Activated CD8-positive, alpha-beta memory T cell treated with anti-CD3 and anti-CD28 coated beads for 36 hours (primary cell): ENCODE measurements around the gene YWHAG. TPM values are rescaled to one million over a fixed set of nuclear protein-coding genes. Genes with fewer than 3 reads are reported as not detected.
"Not testable (repeated sequence)": the region's sequence is repeated elsewhere in the genome, so short reads cannot be mapped to it uniquely, and the experiment has no call there.

Experiments used
- CTCF ChIA-PET: fragments of 350-600 bp; sonication (Branson Sonifier 250); formaldehyde crosslinking; loops from one replicate; lab custom pipeline; 2021; ENCODE audit warnings: antibody characterized with exemption; lab: Charles Lee
- POLR2A ChIA-PET: fragments of 350-600 bp; sonication (Branson Sonifier 250); formaldehyde crosslinking; loops from one replicate; lab custom pipeline; 2021; ENCODE audit warnings: antibody characterized with exemption; lab: Charles Lee
- total RNA-seq, 2 experiments: library from RNA; stranded (reverse); gene quantifications; one replicate each; pipeline ENCODE4 v1.2.3, GENCODE V29; 2021

The YWHAG gene
- total RNA-seq, 2 experiments from 2014 or later: 167 to 174 TPM

DNA sequence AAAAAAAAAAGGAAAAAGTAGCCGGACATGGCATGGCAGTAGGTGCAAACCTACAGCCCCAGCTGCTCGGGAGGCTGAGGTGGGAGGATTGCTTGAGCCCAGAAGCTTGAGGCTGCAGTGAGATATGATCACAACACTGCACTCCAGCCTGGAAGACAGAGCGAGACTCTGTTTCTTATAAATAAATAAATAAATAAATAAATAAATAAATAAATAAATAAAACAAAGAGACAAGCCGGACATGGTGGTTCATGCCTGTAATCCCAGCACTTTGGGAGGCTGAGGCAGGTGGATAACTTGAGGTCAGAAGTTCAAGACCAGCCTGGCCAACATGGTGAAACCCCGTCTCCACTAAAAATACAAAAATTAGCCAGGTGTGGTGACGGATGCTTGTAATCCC, 44.1 kb downstream of the YWHAG start:
- CTCF ChIA-PET: interaction anchor here (0.7 to 8.3 kb wide), 20 partner anchors 9 to 144 kb away, joined by 3 to 69 read pairs (median 6); partner anchors contain the start of gene HSPB1
- POLR2A ChIA-PET: not testable (repeated sequence)

DNA sequence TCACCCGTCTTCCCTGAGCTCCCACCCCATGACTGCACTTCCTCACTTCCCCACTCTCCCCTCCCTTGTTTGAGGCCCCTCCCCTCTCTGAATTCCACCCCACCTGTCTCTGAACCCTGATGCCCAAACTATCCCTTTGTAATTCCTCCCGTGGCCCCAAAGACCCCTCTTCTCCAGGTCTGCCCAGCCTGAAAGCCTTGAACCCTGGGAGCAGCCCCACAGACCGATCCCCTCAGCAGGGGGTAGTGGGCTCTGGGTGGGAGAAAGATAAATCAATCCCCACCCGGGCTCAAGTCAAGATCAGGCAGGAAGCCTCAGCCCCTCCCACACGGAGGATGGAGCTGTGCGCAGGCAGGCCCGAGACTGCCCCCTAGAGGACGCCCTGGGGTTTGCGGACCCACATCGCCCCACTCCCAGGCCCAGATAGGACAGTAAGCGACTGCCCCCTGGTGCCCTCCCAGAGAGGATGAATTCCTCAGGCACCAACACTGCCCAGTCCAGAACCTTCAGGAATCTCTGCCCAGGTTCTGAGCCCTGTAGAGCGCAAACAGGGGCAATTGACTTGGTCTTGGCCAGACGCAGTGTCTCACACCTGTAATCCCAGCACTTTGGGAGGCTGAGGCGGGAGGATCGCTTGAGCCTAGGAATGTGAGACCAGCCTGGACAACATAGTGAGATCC, 44.6 kb downstream of the YWHAG start:
- ChIA-PET POLR2A (no interaction called here), CTCF (interaction anchor here (0.5 to 8.3 kb wide), 33 partner anchors 9 to 254 kb away, joined by 3 to 69 read pairs (median 4); partner anchors contain the start of gene HSPB1)

DNA sequence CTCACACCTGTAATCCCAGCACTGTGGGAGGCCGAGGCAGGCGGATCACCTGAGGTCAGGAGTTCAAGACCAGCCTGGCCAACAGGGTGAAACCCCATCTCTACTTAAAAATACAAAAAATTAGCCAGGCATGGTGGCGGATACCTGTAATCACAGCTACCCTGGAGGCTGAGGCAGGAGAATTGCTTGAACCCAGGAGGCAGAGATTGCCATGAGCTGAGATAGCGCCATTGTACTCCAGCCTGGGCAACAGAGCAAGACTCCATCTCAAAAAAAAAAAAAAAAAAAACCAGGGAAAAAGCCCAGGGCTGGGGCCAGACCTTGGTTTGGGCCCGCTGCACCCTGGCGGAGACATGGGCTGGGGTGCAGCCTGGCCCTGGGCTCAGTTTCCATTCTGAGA, 47.0 kb downstream of the YWHAG start:
- CTCF ChIA-PET: interaction anchor here (0.7 to 8.3 kb wide), 3 partner anchors 9 to 40 kb away, joined by 3 to 69 read pairs (median 4); no protein-coding TSS in a partner anchor
- POLR2A ChIA-PET: not testable (repeated sequence)

DNA sequence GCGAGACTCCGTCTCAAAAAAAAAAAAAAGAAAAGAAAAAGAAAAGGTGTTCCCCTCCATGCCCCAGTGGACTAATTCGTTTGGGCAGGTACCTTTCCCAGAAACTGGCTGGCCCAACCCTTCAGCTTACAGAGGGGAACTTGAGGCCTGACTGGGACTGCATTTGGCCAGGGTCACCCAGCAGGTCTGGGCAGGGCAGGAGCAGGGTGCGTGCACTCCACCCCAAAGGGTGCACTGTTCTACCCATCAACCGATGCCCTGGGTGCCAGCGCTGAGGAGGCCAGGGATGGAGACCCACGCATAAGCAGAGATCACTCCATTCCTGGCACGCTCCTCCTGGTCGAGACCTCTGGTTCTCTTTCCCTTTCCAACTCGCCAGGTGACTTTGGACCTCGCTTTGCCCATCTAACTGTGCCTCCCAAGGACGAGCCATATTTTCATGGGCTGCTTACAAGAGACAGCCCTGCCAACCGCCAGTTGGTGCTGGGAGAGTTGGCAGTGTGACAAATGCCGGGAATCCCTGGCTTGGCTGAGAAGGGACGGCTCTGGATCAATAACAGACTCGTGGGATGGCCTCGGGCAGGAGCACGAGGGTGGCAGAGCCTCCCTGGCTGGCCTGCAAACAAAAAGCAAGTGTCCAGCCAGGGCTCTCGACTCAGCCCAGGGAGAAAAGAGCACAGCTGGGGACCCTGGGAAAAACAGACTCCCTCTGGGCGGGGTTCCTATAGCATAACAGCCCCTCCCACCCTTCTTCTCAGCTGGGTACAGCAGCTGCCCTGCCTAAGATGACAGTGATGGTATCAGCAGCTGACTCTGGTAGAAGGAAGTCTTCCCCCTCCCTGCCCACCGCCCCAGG, 48.5 kb downstream of the YWHAG start:
- ChIA-PET CTCF (interaction anchor here (1.3 to 8.3 kb wide), 2 partner anchors 19 kb away, joined by 3 to 69 read pairs; no protein-coding TSS in a partner anchor), POLR2A (no interaction called here)

DNA sequence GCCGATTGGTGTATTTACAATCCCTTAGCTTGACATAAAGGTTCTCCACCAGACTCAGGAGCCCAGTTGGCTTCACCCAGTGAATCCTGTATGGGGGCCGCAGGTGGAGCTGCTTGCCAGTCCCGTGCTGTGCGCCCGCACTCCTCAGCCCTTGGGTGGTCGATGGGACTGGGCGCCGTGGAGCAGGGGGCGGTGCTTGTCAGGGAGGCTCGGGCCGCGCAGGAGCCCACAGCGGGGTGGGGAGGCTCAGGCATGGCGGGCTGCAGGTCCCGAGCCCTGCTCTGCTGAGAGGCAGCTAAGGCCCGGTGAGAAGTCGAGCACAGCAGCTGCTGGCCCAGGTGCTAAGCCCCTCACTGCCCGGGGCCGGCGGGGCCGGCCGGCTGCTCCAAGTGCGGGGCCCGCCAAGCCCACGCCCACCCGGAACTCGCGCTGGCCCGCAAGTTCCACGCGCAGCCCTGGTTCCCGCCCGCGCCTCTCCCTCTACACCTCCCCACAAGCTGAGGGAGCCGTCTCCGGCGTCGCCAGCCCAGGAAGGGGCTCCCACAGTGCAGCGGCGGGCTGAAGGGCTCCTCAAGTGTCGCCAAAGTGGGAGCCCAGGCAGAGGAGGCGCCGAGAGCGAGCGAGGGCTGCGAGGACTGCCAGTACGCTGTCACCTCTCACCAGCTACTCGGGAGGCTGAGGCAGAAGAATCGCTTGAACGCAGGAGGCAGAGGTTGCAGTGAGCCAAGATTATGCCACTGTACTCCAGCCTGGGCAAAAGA, 49.3 kb downstream of the YWHAG start:
- POLR2A ChIA-PET: not testable (repeated sequence)
- CTCF ChIA-PET: interaction anchor here (1.1 to 1.3 kb wide), 2 partner anchors 18 to 132 kb away, joined by 3 read pairs; no protein-coding TSS in a partner anchor

DNA sequence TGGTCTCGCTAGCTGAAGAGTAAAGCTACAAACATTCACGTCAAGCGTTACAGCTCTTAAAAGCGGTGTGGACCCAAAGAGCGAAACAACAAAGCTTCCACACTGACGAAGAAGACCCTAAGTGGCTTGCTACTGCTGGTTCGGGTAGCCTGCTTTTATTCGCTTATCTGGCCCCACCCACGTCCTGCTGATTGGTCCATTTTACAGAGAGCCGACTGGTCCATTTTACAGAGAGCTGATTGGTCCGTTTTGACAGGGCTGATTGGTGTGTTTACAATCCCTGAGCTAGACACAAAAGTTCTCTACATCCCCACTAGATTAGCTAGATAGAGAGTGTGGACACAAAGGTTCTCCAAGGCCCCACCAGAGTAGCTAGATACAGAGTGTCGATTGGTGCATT, 49.9 kb downstream of the YWHAG start:
- POLR2A ChIA-PET: not testable (repeated sequence)
- CTCF ChIA-PET: interaction anchor here (1.1 to 1.3 kb wide), 2 partner anchors 18 to 131 kb away, joined by 3 read pairs; no protein-coding TSS in a partner anchor

DNA sequence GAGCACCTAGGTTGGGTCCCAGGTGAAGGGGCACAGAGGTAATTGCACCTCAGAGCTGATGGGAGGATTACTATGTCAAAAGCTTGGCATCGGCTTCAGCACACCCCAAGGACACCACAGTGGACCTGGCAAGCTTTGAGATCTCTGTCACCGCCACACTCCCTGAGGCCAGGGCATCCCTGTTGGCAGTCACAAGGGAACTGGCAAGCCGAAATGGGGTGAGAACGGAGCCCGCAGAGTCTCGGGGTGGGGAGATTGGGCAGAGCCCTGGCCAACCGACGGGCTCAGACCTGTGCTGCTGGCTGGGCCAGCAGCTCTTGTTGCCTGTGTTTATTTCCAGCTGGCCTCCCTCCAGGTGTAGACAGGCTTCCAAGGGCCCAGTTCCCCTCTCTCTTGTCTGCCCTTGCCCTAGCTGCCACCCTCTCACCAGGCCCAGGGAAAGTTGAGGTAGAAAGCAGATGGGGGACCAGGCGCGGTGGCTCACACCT, 53.9 kb downstream of the YWHAG start:
- CTCF ChIA-PET: interaction anchor here (0.9 to 2.4 kb wide), 2 partner anchors 9 to 16 kb away, joined by 4 to 18 read pairs; no protein-coding TSS in a partner anchor
- POLR2A ChIA-PET: no interaction called here

DNA sequence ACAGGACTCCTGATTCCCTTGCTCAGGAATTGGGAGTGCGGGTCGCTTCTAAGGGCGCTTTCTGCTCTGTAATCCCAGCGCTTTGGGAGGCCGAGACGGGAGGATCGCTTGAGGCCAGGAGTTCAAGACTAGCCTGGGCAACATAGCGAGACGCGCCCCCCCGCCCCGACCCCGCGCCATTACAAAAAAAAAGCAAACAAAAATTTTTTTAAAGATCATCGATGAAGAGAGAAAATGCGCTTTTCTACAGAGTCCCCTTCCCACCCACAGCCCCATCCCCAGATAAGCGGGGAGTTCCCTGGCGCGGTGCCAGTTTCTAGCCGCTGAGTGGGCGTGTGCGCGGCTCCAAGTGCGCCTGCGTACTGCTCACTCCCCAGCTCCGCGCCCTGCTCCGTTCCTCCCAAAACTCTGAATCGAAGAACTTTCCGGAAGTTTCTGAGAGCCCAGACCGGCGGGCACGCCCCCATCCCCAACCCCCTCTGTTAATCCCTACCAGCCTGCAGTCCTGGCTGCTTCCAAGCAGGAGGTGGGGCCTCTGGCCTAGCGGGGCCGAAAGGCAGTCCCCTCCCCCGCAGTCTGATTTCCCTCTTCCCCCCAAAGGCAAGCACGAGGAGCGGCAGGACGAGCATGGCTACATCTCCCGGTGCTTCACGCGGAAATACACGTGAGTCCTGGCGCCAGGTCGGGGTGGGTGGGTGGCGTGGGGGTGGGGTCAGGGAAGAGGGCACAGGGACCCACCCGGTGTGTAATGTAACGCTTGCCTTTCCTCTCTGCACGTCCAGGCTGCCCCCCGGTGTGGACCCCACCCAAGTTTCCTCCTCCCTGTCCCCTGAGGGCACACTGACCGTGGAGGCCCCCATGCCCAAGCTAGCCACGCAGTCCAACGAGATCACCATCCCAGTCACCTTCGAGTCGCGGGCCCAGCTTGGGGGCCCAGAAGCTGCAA, 55.3 kb downstream of the YWHAG start:
- POLR2A ChIA-PET: interaction anchor here (1.0 to 1.2 kb wide), 2 partner anchors 12 to 15 kb away, joined by 3 to 4 read pairs; no protein-coding TSS in a partner anchor
- CTCF ChIA-PET: interaction anchor here (1.3 to 2.4 kb wide), 3 partner anchors 10 to 12 kb away, joined by 5 to 18 read pairs (median 7); no protein-coding TSS in a partner anchor

DNA sequence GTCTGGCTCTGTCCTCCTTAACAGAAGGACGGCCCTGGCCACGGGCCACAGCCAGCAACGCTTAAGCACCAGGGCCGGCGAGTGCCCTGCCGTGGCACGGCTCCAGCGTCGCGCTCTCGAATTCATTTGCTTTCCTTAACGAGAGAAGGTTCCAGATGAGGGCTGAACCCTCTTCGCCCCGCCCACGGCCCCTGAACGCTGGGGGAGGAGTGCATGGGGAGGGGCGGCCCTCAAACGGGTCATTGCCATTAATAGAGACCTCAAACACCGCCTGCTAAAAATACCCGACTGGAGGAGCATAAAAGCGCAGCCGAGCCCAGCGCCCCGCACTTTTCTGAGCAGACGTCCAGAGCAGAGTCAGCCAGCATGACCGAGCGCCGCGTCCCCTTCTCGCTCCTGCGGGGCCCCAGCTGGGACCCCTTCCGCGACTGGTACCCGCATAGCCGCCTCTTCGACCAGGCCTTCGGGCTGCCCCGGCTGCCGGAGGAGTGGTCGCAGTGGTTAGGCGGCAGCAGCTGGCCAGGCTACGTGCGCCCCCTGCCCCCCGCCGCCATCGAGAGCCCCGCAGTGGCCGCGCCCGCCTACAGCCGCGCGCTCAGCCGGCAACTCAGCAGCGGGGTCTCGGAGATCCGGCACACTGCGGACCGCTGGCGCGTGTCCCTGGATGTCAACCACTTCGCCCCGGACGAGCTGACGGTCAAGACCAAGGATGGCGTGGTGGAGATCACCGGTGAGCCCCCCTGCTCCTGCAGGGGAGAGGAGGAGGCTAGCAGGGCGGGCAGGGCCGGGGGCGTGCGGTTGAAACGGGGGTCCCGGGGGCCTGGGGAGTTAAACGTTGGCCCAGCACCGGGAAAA, 56.2 kb downstream of the YWHAG start, which contains the start of gene HSPB1:
Gene HSPB1 (plus strand): TSS at position 327 of the 855 bp plus-strand sequence. CDS start 40 bp downstream, at position 367.
- POLR2A ChIA-PET: interaction anchor here (1.0 to 1.2 kb wide), 2 partner anchors 11 to 16 kb away, joined by 3 to 4 read pairs; no protein-coding TSS in a partner anchor

DNA sequence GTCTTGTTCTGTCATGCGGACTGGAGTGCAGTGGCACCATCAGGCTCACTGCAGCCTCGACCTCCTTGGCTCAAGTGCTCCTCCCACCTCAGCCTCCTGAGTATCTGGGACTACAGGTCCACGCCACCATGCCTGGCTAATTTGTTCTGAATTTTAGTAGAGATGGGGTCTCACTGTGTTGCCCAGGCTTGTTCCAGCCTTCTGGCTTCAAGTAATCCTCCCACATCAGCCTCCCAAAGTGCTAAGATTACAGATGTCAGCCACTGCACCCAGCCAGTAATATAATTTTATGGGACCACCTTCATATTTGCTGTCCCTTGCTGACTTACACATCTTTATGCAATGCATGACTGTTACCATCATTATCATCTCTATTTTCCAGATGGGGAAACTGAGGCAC, 57.8 kb downstream of the YWHAG start:
- ChIA-PET POLR2A (no interaction called here), CTCF (interaction anchor here (1.1 kb wide), 1 partner anchor 9 kb away, joined by 4 read pairs; no protein-coding TSS in a partner anchor)

More for the DNA sequence above, 56.2 kb downstream of the YWHAG start, which contains the start of gene HSPB1:
- CTCF ChIA-PET: interaction anchor here (1.1 to 1.6 kb wide), 4 partner anchors 11 to 57 kb away, joined by 3 to 7 read pairs (median 4); partner anchors contain the start of gene YWHAG

DNA sequence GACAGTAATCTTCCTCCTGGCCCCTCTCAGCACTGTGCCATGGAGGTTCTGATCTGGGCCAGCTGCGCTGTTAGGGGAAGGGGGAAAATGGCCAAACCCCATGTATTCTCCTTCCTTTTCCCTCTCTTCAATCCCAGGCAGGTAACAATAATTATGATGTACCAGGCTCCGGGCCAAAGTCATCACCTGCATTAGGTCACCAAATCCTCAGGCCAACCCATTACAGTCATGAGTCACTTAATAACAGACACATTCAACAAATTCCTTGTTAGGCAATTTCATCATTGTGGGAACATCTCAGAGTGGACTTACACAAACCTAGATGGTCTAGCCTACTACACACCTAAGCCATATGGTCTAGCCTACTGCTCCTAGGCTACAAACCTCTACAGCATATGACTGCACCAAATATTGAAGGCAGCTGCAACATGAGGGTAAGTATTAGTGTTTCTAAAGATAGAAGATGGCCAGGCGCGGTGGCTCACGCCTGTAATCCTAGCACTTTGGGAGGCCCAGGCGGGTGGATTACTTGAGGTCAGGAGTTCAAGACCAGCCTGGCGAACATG, 58.5 kb downstream of the YWHAG start:
- ChIA-PET CTCF (interaction anchor here (3.3 kb wide), 1 partner anchor 14 kb away, joined by 20 read pairs; no protein-coding TSS in a partner anchor), POLR2A (no interaction called here)

DNA sequence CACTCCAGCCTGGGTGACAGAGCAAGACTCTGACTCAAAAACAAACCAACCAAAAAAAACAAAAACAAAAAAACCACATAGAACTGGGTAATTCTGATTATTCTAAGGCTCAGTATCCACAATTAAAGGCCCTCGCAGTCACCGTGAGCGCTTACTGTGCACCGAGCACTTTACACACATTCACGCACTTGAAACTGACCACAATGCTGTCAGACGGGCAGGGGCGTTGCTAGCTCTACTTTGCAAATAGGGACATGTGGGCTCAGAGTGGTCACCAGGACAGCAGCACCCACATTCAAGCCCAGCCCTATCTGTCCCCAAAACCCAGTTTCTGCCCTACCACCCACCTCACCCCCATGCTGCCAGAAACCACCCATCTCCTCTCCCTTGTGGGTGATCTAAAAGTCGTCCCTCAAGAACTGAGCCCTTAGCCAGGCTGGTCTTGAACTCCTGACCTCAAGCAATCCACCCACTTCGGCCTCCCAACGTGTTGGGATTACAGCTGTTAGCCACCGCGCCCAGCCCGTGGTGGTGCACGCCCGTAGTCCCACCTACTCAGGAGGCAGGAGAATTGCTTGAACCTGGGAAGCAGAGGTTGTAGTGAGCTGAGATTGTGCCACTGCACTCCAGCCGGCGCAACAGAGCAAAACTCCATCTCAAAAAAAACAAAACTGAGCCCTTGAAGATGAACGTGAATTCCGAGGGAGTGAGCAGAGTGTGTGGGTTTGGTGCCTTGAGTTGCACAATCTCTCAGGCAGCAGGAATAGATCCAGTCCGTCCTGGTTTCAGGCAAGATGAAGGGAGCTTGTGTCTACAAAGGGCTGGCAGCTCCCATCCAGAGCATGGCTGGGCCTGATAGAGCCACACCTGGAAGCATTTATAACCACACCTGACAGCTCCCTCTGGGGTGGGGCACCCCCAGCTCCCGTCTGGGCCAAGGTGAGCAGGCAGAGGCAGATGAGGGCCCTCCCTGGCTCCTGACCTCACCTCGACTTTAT, 61.7 kb downstream of the YWHAG start:
- POLR2A ChIA-PET: interaction anchor here (0.7 kb wide), 1 partner anchor 20 kb away, joined by 4 read pairs; no protein-coding TSS in a partner anchor

DNA sequence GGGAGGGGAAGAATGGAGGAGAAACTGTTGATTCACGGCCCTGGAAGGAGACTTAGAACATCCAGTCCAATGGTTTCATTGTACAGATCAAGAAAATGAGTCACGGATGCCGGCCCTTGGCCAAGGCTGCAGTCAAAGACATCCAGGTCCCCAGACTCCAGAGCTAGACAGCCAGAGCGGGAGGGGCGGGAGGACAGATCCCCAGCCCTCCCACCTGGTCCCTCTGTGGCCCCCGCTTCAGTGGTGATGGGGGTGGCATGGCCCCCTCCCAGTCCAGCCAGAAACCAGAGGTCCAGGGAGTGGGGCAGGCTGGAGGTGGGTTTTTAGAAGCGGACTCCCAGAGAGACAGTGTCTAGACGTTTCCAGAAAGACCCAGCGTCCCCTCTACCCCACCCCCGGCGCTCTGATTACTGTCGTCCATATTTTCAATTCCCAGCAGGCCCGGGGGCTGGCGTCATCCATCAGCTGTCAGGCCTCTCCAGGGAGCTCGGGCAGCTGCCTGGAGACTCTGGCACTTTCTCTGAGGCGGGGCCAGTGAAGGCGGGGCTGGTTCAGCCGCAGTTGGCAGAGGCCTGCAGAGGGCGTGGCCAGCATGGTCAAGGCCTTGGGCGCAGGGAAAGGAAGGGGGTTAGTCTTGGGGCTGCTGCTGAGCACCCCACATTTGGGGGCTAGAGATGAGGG, 64.3 kb downstream of the YWHAG start:
- ChIA-PET POLR2A (no interaction called here), CTCF (interaction anchor here (2.6 kb wide), 1 partner anchor 20 kb away, joined by 10 read pairs; no protein-coding TSS in a partner anchor)

More for the DNA sequence above, 61.7 kb downstream of the YWHAG start:
- CTCF ChIA-PET: interaction anchor here (1.9 to 3.3 kb wide), 3 partner anchors 12 to 18 kb away, joined by 5 to 20 read pairs (median 10); no protein-coding TSS in a partner anchor

DNA sequence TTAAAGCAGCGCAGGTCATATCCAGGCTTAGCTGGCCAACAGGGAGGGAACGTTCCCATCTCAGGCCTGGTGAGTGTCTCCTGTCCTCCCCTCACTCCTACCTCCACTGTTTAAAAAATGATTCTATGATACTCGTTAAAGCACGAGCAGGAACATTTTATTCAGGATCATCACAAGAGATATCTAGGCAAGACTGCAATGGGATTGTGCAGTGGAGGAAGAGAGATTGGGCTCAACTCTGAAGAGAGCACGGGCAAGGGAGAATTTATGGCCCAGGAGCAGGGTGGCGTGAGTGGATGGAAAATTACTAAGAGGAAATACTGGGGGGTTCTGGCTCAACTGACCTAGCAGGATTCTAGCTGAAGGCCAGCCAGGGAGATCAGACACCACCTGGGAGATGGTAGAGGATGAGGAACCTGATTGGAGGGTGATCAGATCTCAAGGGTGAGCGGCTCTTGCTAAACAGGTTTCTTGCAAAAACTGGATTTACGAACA, 65.3 kb downstream of the YWHAG start:
- ChIA-PET POLR2A (no interaction called here), CTCF (interaction anchor here (3.7 kb wide), 1 partner anchor 21 kb away, joined by 69 read pairs; no protein-coding TSS in a partner anchor)
